DMS114 treated with DMSO at 0.1 percent for 48 hours (cell line): ENCODE results near the gene RELN.
"Not testable (repeated sequence)": the region's sequence is repeated elsewhere in the genome, so short reads cannot be mapped to it uniquely, and the experiment has no call there.

Source experiments
- DNase-seq: peaks from one replicate; lab custom pipeline; 2025; ENCODE audit not compliant: unreplicated experiment; lab: John Stamatoyannopoulos, UW

The RELN gene

DNA sequence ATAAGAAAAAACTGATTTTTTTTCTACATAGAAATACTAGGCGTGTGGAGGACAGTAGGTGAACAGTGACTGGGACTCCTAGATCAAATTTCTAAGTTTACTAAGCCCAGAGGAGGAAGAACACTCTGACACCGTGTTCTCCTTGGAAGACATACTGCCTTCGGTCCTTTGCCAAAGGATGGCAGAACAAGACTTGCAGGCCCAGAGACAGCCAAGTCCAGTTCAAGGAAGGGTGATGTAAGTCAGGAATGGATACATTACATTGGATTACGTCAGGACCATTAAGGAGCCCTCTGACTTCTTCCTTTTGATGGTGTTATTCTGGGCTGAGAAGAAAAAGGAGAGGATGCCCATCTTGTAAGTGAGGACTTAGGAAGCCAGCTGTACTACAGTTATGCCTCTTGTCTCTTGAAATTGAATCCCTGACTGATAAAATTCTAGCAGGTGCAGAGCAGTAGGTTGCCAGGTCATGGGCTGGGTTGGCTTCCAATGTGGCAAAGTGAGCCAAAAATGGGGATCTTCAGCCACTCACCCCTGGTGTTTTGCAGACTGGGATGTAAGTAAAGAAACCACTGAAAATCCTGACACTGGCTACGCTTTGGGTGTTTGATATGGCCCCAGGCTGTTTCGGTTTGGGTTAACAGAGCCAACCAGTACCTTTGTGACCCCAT is 45.1 kb downstream of the RELN start:
- DNase-seq, result no peak

DNA sequence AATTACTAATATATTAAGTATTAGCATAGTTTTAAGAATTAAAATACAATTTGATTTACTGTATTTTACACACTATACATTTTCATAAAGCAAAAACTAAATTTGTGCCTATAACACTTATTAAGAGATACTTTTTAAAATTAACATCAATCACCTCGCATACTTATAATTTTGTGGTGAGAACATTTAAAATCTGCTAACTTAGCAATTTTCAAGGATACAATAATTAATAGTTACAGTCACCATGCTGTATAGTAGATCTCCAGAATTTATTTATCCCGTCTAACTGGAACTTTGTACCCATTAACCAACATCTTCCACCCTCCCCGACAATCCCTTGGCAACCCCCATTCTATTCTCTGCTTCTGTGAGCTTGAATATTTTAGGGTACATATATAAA is 47.5 kb downstream of the RELN start:
- no peak for DNase-seq

DNA sequence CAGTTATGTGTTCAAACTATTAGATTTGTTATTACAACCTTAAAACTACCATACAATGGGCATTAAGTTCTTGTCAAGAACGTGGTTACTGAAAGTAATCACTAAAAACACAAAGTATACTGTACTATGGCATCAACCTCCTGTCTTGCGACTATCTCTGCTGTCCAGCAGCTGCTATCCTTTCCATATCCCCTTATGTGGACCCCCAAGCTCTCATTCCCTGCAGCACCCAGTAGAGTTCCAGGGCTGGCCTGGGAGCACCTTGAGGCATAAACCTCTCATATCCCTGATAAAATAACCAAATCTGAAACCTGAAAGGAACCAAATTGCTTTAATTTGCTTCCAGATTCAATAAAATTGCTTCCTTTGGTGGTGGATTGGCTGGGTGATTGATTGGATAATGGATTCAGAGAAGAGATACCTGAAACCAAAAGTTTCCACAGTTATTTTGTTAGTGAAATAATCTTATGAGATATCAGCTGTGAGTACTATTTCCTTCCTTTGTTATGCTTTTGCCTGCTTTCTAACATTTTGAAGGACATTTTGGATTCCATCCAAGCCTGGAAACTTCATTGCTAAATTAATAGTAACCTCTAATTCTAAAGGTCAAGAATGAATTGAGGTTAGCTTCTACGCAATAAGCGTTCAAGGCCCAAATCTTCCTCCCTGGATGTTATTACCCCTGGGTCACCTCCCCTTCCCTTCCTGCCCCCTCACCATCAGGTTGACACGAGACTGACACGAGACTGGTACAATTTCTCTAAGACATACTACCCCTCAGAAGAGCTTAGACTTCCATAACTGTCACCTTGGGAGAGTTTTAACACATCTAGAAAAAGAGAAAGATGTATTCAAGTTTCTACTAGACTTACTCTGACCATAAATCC is 48.8 kb downstream of the RELN start:
- DNase-seq, result no peak

- no peak for DNase-seq
Observed at GRCh38 chr7:103937680-103938079, 51.8 kb downstream of the RELN start.

DNA sequence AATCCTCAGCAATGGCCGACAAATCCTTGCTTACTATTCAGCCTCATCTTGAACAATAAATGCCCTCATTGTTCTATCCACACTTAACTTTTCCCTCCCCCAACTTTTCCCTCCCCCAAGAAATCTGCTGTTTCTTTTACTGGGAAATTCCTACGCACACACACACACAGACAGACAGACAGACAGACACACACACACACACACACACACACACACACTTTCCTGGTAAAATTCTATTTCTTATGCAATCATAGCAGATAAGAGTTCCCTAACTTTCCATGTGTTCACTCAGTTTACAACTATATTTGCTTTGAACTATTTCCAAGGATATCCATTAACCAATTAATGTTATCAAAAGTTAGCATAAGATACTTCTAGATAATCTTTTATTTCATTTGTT is 52.9 kb downstream of the RELN start:
- no peak for DNase-seq

DNA sequence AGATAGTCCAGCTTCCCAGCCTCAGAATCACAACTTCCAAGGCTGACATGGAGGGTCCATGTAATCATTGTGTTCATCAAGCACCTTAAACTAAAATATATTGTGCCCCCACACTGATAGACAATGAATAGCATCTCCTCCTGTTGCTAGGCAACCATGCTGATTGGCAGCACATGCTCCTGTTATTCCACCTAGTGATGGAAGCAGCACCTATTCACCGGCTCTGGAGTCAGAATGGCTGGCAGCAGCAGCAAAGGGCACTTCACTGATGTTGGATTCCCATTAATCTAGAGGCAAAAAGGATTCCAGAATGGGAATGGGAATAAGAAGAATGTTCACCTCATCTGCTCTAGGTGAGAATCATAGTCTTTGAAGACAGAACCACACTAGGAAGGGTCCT is 55.0 kb downstream of the RELN start:
- DNase-seq, result no peak

DNA sequence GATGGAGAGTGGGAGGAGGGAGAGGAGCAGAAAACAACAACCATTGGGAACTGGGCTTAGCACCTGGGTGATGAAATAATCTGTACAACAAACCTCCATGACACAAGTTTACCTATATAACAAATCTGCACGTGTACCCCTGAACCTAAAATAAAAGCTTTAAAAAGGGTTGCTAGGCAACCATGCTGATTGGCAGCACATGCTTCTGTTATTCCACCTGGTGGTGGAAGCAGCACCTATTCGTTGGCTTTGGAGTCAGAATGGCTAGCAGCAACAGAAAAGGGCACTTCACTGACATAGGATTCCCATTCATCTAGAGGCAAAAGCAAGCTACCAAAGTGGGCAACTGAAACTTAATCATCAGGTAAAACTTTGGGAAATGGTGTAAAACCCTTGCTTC is 57.1 kb downstream of the RELN start:
- no peak for DNase-seq

DNA sequence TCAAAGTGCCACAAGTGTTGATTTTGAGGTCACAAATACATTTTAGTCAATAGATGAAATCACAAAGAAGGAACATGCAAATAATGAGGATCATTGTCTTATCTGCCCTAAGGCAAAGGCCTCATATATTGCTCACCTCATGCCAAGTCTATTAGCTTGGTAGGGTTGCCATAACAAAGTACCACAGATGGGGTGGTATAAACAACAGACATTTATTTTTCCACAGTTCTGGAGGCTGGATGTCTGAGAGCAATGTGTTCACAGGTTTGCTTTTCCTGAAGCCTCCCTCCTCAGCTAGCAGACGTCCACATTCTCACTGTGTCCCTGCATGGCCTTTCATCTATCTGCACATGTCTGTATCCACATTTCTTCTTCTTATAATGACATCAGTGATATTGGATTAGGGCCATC is 59.6 kb downstream of the RELN start:
- DNase-seq, result no peak

DNA sequence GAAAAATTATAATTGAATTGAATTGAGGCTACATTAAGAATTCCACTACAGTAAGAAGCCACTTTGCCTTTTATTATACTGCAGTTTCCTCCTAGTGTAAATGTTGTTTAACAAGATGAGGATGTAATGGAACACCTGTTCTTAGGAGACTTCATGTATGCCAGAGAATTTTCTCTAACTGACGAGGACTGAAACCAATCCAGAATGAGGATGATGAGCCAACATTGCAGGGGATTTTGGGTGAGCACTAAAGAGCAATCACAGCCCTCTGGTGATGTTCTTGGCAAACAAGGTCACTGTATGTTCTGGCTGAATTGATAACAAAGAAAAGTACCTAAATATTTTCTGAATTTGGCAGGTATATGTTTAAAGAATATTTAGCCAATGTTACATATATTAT is 60.9 kb downstream of the RELN start:
- no peak for DNase-seq

GRCh38 chr7:103924184-103924583 is 65.3 kb downstream of the RELN start:
- DNase-seq, result no peak

DNA sequence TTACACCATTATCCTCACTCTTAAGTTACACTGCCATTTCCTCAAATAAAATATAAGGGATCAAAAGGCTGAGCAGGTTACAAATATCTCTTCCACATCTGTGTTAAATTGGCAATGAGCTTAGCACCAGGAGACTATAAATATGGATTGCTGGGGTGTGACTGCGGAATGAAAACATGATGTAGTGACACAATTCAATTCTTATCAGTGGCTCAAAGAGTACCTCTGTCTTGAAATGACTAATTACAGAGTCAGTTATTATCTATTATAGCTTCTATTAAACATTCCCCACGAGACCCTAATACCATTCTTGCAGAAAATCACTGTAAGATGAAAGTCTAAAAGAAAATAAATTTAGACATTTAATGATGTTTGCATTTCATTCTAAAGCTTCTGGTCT is 67.1 kb downstream of the RELN start:
- no peak for DNase-seq

- no peak for DNase-seq
Observed at GRCh38 chr7:103921692-103922091, 67.8 kb downstream of the RELN start.

- no peak for DNase-seq
Observed at GRCh38 chr7:103919272-103919868, 70.1 kb downstream of the RELN start.

DNA sequence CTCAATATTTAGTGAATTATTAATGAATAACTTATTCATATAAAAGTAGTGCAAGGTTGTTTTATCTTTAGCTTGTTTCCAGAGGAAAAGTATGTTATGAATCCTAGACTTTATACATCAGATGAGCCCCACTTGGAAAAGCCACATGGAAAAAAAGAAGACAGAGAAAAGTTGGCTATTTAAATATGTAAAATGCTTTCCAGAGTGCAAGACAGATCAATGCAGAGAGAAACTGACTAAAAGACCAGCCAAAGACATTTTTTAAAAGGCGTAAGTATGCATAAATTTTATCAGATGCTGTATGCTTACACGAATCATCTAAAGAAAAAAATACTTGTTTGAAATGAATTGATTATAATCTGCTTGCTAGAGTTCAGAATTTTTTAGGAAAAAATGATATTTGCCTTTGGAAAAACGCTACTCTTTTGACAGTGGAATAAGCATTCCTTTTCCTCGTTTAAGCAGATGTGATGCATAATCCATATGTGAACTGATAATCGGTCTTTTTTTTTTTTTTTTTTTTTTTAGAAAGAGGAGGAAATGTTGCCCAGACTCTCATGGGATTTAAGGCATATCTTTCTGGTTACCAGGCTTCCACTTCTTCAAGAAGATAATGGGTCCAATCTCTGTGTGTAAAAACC is 70.7 kb downstream of the RELN start:
- no peak for DNase-seq

GRCh38 chr7:103915680-103916357 is 73.6 kb downstream of the RELN start:
- DNase-seq, result no peak

DNA sequence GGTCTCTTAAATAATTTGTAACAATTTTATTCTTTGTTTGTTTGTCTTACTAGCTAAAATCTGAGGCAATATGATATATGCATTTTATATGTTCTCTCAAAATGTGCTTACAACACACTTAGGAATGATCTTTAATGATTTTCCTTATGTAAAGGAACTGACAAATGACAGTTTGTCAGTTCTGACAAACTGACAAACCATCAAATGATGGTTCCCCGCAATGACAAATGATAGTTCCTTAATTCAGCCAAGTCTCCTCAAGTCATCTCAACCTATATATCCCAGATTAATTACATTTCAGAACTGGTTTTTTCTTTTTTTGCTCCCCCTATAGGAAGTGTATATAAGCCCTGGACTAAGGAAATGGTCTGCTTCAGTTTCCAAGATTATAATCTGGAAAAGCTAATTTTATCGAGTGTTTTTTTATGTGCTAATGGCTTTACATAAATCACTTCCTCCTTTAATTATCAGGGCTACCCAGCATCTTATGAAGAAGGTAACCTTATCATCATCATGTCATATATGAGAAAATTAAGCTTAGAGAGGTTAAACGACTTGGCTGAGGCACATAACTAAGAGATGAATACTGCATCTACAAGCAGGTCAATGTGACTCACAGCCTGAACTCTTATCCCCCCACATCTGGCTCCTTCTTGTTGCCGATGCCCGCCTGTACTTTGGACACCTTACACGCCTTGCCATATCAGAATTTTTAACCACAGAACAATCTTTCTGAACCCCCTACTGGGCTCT is 75.1 kb downstream of the RELN start:
- no peak for DNase-seq

DNA sequence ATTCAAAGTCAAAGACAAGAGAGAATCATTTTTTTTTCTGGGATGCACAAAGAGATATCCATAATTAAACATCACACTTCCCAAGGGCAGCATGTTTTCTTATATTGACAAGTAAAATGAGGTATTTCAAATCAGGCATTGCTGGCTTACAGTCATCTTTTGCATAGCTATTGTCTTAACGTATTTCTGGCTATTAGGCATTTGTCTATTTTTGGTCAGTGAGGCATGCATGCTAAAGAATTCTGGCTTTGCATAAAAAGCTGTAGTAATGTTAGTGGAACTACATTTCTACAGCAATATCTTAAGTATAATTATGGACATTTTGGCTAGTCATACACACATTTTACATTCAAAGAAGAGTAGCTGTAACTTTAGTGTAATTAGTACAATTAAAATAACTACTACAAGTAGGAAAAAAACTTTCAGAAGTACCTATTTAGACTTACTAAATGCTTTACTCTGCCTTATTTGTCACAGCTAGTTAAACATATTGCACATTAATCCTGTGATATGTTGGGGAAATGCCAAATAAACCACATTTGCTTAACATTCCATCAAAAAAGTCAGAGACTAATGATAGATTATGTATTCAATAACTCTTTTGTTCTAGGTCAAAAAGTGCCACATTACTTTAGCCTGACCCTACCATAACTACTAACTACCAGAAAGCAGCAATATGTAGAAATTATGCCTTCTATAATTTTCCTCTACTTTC is 76.4 kb downstream of the RELN start:
- DNase-seq, result no peak

- DNase-seq, result not testable (repeated sequence)
Observed at GRCh38 chr7:103911015-103911414, 78.4 kb downstream of the RELN start.

GRCh38 chr7:103905997-103906396 is 83.5 kb downstream of the RELN start:
- no peak for DNase-seq

- no peak for DNase-seq
Observed at GRCh38 chr7:103902917-103903316, 86.5 kb downstream of the RELN start.
